ENCODE measurements around the gene COA1. TPM values are rescaled to one million over a fixed set of nuclear protein-coding genes. Genes with fewer than 3 reads are reported as not detected.
"Not testable (repeated sequence)": the region's sequence is repeated elsewhere in the genome, so short reads cannot be mapped to it uniquely, and the experiment has no call there.

Gene COA1
- total RNA-seq, 4 donors from 2014 or later = 25.9 to 36.0 (median 31.1) TPM

DNA sequence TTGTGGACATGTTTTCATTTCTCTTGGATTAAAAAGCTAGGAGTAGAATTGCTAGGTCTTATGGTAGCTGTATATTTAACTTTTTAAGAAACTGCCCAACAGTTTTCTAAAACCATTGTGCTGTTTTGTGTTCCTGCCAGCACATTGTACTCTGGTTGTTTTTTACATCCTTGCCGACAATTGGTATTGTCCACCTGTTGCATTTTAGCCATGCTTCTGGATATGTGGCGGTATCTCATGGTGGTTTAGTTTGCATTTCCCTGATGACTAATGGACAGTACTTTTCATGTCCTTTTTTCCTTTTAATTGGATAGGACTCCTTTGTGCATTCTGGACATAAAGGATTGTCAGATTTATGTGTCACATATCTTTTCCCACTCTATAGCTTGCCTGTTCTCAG, 100.9 kb downstream of the COA1 start:
- WGBS, 2 donors = 81 to 92% methylated on average over 2 of the region's 2 CpGs
- TF ChIP-seq, protein P1, sequence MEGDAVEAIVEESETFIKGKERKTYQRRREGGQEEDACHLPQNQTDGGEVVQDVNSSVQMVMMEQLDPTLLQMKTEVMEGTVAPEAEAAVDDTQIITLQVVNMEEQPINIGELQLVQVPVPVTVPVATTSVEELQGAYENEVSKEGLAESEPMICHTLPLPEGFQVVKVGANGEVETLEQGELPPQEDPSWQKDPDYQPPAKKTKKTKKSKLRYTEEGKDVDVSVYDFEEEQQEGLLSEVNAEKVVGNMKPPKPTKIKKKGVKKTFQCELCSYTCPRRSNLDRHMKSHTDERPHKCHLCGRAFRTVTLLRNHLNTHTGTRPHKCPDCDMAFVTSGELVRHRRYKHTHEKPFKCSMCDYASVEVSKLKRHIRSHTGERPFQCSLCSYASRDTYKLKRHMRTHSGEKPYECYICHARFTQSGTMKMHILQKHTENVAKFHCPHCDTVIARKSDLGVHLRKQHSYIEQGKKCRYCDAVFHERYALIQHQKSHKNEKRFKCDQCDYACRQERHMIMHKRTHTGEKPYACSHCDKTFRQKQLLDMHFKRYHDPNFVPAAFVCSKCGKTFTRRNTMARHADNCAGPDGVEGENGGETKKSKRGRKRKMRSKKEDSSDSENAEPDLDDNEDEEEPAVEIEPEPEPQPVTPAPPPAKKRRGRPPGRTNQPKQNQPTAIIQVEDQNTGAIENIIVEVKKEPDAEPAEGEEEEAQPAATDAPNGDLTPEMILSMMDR (IDR thresholded peaks at IDR 0.05) = no peak
- no peak for TF ChIP-seq POLR2A (IDR thresholded peaks at IDR 0.05)
- no peak overlapping the region for H3K4me3 ChIP-seq (ENCODE audit: low read depth, poor library complexity, severe bottlenecking)
- intact Hi-C loops (cut with DNase I; ENCODE audit: low total_unique reads) = no loop called here
- no peak for DNase-seq (ENCODE audit: low spot score in 2 of 2)

DNA sequence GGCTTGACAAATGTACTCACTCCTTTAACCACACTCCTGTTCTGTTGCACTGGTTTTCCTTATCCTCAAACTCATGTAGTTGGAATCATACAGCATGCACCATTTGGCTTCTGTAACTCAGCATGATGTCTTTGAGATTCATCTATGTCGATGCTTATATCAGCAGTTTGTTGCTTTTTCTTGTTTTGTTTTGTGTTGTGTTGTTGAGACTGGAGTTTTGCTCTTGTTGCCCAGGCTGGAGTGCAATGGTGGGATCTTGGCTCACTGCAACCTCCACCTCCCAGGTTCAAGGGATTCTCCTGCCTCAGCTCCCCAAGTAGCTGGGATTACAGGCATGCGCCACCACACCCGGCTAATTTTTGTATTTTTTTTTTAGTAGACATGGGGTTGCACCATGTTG, 101.5 kb downstream of the COA1 start:
- DNase-seq (ENCODE audit: low spot score in 2 of 2); intact Hi-C loops (cut with DNase I; ENCODE audit: low total_unique reads); H3K4me3 ChIP-seq (ENCODE audit: low read depth, poor library complexity, severe bottlenecking): not testable (repeated sequence)
- 92 to 93% methylated on average over 3 of the region's 3 CpGs for WGBS, 2 donors

DNA sequence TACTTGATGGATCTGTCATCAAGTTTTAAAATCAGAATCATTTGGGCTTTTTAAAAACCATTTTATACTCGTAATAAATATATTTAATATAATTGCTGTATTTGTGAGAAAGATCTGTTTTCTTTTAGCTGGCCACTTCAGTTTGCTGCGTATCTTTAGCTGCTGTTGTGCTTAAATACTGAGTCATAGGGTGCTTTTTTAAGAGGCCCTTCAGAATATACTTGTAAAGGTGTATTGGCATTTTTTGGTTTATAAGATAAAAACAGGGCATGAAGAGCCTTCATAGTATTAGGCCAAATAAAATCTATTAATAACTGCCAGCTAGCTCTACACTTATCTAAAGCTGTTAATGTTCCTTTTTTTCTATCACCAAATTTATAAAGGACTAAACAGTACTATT, 102.6 kb downstream of the COA1 start:
- intact Hi-C loops (cut with DNase I; ENCODE audit: low total_unique reads) = no loop called here
- TF ChIP-seq, protein P1 (IDR thresholded peaks at IDR 0.05) = no peak
- no peak for TF ChIP-seq POLR2A (IDR thresholded peaks at IDR 0.05)
- 93% methylated on average over 2 of the region's 2 CpGs for WGBS, 2 donors
- no peak for DNase-seq (ENCODE audit: low spot score in 2 of 2)
- no peak overlapping the region for H3K4me3 ChIP-seq (ENCODE audit: low read depth, poor library complexity, severe bottlenecking)

DNA sequence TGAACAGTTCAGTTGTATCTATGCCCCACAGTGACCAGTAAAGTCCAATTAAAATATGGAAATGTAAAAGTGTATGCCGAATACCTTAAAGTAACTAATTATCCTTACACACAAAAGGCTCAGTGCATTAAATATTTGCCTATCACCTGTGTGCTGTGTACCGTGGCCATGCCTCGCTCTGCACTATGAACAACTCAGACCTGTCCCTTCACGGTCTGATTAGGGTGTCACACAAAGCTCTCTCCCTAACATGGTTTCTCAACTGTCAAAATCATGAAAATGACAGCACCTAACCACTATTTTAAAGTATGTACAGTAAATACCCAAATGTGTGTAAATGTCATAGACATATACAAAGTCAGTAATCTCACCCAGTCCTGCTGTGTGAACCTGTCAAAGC, 103.3 kb downstream of the COA1 start:
- TF ChIP-seq, protein P1 (IDR thresholded peaks at IDR 0.05) = no peak
- no peak for TF ChIP-seq POLR2A (IDR thresholded peaks at IDR 0.05)
- intact Hi-C loops (cut with DNase I; ENCODE audit: low total_unique reads) = no loop called here
- H3K4me3 ChIP-seq (ENCODE audit: low read depth, poor library complexity, severe bottlenecking) = no peak overlapping the region
- 87 to 89% methylated on average over 4 of the region's 4 CpGs for WGBS, 2 donors
- no peak for DNase-seq (ENCODE audit: low spot score in 2 of 2)

DNA sequence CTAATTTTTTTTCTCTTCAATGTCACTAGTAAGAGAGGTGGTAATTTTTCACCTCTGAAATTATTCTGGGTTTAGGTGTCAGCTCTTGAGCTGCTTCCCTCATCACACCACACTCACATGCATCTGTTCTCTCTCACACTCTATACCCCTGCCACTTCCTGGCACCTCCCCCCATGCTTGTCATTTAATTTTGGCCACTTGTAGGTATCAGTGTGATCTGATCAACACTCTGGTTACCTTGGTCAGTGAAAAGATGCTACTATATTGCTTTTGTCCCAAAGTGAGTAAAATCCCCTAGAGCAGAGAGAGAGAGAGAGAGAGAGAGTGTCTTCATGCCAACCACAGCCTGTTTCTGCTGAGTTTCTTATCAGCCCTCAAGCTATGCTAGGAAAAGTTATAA, 103.9 kb downstream of the COA1 start:
- intact Hi-C loops (cut with DNase I; ENCODE audit: low total_unique reads) = no loop called here
- no peak overlapping the region for H3K4me3 ChIP-seq (ENCODE audit: low read depth, poor library complexity, severe bottlenecking)
- TF ChIP-seq POLR2A (IDR thresholded peaks at IDR 0.05) = no peak
- TF ChIP-seq, protein P1 (IDR thresholded peaks at IDR 0.05) = no peak
- no peak for DNase-seq (ENCODE audit: low spot score in 2 of 2)

DNA sequence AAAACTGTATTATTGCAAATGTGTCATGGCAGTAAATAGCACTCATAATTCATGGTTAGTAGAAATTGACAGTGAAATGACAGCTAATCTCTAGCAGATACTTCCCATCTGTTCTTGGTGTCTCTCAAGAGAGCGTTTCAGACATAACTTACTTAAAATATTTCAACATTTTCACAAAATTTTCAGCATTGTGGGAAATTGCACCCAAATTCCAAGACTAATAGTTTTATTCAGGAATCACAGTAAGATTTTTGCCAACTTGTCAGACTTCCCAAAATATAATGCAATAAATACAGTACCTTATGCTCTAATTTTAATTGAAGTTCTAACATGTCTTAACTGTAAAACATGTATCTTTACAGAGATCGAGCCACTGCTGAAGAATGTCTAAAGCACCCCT, 105.2 kb downstream of the COA1 start:
- TF ChIP-seq, protein P1 (IDR thresholded peaks at IDR 0.05) = no peak
- TF ChIP-seq POLR2A (IDR thresholded peaks at IDR 0.05) = no peak
- H3K4me3 ChIP-seq (ENCODE audit: low read depth, poor library complexity, severe bottlenecking) = no peak overlapping the region
- intact Hi-C loops (cut with DNase I; ENCODE audit: low total_unique reads) = no loop called here
- no peak for DNase-seq (ENCODE audit: low spot score in 2 of 2)
- 87 to 89% methylated on average over 2 of the region's 2 CpGs for WGBS, 2 donors

Data from lower leg skin (tissue), 4 donors.